HG03159 (cell line): ENCODE data around the gene ACTR6.
"Not testable (repeated sequence)": the region's sequence is repeated elsewhere in the genome, so short reads cannot be mapped to it uniquely, and the experiment has no call there.

Source experiments
- ATAC-seq: cut with Tn5 transposase; IDR thresholded peaks from one replicate; pipeline ENCODE4 v1.9.1; 2021; ENCODE audit warnings: mild to moderate bottlenecking, moderate library complexity; ENCODE audit not compliant: unreplicated experiment

Gene ACTR6

GRCh38 chr12:100219328-100220109 is 18.9 kb downstream of the ACTR6 start:
- ATAC-seq: no peak

- ATAC-seq: no peak
Measured at GRCh38 chr12:100221523-100221922, 20.9 kb downstream of the ACTR6 start.

GRCh38 chr12:100222173-100222572 is 21.6 kb downstream of the ACTR6 start:
- ATAC-seq: not testable (repeated sequence)

GRCh38 chr12:100225491-100225890 is 24.9 kb downstream of the ACTR6 start:
- no peak for ATAC-seq

- ATAC-seq: no peak
Measured at GRCh38 chr12:100229036-100229635, 28.5 kb downstream of the ACTR6 start.

- no peak for ATAC-seq
Measured at GRCh38 chr12:100229876-100230275, 29.3 kb downstream of the ACTR6 start.

- ATAC-seq: not testable (repeated sequence)
Measured at GRCh38 chr12:100231873-100232272, 31.3 kb downstream of the ACTR6 start.

GRCh38 chr12:100234166-100234565 is 33.6 kb downstream of the ACTR6 start:
- no peak for ATAC-seq

- peak; percentile 67 for ATAC-seq
Measured at GRCh38 chr12:100234591-100235304, 34.1 kb downstream of the ACTR6 start.

- ATAC-seq: no peak
Measured at GRCh38 chr12:100238801-100239200, 38.2 kb downstream of the ACTR6 start.

GRCh38 chr12:100239589-100239988 is 39.0 kb downstream of the ACTR6 start:
- ATAC-seq: no peak

GRCh38 chr12:100243137-100243536 is 42.5 kb downstream of the ACTR6 start:
- no peak for ATAC-seq

- ATAC-seq: no peak
Measured at GRCh38 chr12:100247765-100248164, 47.1 kb downstream of the ACTR6 start.

GRCh38 chr12:100248886-100249285 is 48.3 kb downstream of the ACTR6 start:
- no peak for ATAC-seq

GRCh38 chr12:100249941-100250340 is 49.3 kb downstream of the ACTR6 start:
- ATAC-seq: no peak

- no peak for ATAC-seq
Measured at GRCh38 chr12:100251917-100252316, 51.3 kb downstream of the ACTR6 start.

GRCh38 chr12:100253437-100253836 is 52.8 kb downstream of the ACTR6 start:
- ATAC-seq: no peak

GRCh38 chr12:100254876-100255275 is 54.3 kb downstream of the ACTR6 start:
- ATAC-seq: no peak

GRCh38 chr12:100258127-100258526 is 57.5 kb downstream of the ACTR6 start:
- no peak for ATAC-seq

- no peak for ATAC-seq
Measured at GRCh38 chr12:100263131-100263530, 62.5 kb downstream of the ACTR6 start.

- not testable (repeated sequence) for ATAC-seq
Measured at GRCh38 chr12:100265107-100265506, 64.5 kb downstream of the ACTR6 start.
